NCI-H526 (cell line): Measurements from ENCODE around the gene NAXD.
"Not testable (repeated sequence)": the region's sequence is repeated elsewhere in the genome, so short reads cannot be mapped to it uniquely, and the experiment has no call there.

Experiments
- DNase-seq, 2 experiments: peaks; one replicate each; lab custom pipeline; 2025; lab: John Stamatoyannopoulos, UW

The NAXD gene

DNA sequence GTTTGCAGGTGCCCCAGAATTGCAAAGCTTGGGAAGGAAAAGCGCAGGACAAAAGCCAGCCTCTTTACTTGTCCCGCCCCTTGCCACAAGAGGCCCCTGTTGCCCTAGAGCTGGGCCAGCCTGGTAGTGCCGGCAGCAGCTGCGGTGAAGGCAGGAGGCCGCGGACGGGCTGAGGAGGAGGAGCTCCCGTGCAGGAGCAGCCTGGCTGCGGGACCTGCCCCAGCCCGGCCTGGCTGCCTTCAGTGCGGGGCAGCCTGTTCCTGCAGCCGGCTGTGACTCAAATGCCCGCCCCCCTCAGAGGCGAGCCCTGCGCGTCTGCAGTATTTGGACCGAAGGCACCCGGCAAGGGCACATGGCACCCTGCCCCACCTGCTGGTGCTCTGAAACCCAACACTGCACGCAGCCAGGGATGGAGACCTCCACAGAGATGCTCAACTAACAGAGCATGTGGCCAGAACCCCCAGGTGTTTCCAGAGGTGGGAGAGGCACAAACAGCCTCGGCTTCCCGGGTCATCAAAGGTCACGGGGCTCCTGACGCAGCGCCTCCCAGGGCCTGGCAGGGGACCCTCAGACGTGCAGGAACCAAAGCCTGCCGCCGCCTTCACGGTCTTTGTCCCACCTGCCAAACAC is 29.7 kb downstream of the NAXD start:
- DNase-seq: peak; percentile 89 to 94

DNA sequence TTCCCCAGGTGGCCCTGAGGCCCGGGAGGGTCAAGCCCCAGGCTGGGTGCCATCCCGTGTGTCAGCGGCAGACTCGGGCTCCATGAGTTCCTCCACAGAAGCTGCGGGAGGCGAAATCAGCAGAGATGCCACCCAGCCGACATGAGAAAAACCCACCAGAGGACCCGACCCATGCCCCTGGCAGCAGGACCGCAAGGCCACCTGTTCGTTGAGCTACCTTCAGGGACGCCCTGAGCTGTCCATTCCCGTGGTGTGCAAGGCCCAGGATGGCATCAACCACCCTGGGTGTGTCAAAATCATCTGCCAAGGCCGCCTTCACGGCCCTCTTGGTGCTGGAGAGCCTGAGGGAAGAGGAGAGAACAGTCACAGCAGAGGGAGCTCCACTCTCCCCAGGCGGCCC is 30.4 kb downstream of the NAXD start:
- no peak for DNase-seq

- no peak for DNase-seq
These were observed 31.4 kb downstream of the NAXD start for GRCh38 chr13:110646442-110647364.

DNA sequence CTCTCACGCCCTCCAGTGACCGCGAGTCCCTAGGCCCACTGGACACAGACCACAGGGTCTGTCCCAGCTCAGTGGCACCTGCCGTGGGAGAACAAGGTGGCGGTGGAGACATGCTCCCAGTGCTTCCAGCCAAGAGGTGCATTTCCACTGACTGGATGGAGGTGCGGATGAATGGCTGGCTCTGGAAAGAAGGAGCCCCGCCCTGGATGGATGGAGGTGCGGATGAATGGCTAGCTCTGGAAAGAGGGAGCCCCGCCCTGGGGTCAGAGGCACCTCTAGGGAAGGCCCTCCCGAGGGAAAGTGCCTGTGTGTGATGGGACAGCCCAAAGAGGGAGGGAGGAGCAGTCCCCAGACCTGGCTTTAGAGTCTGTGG is 32.0 kb downstream of the NAXD start:
- no peak for DNase-seq

DNA sequence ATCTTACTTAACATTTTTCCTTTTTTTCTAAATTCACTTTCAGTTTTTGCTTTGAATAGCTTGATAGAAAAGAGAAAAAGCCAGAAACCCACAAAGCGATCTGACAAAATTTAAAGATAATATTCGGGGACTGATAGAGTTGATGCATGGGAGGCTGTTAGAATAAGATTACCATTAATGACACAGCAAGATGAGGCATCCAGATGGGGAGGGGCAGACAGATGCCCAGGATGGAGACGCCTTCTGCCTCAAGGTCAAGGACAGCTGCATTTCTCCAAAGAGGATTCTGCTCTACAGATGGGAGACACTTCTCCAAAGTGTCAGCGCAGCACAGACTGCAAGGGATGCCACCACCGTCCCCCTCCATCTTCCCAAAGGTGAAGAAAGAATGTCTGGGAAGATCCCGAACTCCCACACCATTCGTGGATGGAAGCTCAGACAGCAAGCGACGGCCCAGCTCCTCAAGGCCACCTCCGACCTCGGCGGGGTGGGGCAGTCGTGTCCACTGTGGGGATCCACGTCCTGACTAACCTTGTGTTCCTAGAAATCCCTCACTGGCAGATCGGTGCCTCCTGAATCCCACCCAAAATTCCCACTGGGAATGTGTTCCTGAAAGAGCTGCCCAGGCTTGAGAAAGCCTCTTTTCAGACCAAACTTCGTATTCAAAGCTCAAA is 32.9 kb downstream of the NAXD start:
- no peak for DNase-seq

DNA sequence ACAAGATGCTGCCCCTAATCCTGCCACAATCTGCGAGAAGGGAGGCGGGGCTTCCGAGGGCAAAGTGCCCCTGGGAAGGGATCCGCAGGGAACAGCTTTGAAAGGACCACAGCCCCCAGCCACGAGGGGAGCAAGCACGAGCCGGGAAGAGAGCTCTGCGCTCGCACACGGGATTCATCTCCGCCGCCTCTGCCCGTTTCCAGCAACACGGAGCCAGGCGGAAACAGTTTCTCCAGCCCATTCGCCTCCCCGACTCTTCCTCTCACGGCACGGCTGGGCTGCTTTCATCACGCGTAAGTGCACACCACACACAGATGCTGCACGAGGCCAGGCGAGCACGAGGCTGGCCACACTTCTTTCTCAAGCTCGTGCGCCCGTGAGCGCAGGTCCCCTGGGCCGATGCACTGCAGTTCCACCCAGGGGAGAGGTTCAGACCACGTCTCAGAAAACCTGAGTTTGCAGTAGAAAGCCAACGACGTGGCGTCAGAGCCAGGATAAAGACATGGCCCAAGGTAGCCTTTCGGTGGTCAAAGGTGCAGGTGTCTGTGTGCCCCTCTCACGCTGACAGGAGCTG is 33.6 kb downstream of the NAXD start:
- no peak for DNase-seq

DNA sequence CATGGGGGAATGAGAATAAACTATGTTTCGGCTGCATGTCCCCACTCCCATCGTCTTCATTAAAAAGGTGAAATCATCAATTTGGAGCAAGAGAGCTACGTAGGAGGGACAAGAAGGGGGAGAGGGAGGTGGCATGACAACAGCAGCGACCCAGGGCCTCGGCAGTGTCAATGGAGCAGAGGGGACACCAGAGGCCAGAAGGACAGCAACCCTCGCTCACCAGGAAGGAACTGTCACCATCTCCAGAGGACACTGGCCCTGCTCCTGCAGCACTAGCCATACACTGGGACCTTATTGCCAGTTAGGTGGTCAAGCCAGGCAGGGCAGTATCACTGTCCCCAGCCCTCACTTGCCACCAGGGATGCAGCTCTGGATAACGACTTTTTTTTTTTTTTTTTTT is 34.2 kb downstream of the NAXD start:
- no peak for DNase-seq

DNA sequence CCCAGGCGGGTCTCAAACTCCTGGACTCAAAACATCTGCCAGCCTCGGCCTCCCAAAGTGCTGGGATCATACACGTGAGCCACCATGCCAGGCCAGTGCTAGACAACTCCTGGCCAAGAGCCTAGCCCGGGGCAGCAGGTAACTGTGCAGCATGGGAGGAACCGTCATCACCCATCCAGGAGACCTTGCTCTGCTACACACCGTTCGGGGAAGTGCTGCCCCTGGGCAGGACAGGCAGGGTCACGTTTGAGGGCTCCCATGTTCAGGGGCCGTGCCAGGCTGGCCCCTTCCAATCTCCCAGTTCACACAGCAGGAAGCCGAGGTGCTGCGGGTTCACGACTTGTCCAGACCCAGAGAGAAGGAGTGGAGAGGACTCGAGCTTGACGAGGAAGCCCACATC is 35.1 kb downstream of the NAXD start:
- DNase-seq: no peak

DNA sequence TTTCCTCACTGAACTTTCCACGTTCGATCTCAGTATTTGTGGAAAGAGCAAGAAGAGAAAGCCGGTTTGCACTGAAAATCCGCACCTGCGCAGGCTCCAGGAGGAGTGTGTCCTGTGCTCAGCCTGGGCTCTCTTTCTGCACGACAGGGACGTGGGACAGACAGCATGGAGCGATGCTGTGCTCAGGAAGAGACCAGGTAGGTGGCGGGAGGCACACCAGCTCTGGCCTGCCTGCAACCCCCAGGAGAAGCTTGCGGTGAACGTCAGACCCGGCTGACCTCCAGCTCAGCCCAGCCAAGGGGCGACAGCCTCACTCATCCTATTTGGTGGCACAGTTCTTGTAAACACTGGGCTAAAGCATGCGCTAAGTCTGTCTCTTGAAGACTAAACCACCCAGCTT is 35.9 kb downstream of the NAXD start:
- no peak for DNase-seq

GRCh38 chr13:110651726-110652230 is 36.4 kb downstream of the NAXD start:
- no peak for DNase-seq

DNA sequence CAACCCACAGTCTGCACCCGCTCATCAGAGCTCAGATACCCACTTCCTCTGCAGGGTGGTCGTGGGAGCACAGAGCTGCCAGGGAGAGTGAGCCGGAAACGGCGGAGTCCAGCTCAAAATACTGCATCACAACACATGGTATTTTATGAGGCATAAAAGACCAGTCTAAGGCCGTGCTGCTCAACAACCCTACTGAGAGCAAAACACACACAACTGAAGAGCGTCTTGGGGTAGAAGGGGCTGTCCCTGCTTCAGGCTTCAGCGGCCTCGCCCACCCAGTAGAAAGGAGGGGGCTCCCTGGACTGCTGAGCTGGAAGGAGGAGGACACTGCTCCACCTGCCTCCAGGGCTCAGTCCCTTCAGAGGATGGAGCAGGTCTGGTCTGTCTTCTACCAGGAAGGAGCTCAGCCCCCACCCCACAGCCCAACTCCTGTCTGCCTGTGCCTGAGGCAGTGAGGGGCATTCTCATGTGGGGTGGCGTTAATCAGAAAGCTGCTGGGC is 36.9 kb downstream of the NAXD start:
- no peak for DNase-seq

- DNase-seq: no peak
These were observed 37.4 kb downstream of the NAXD start for GRCh38 chr13:110652764-110653163.

DNA sequence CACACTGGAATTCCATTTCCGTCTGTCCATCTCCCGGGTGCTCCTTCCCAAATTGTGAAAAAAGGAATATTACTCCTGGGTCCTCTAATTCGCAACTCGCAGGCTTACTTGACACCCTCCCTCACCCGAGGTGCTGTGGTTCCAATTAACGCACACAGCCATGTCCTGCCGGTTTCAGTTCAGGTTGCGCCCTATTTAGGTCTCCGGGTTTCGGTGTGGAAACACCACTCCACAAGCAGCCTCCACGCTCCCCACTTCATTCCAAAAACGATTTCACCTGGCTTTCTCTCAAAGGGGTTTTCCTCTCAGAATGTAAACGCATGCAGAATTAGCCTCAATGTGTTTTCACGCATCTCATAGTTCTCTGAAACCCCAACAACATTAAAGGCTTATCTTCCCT is 37.9 kb downstream of the NAXD start:
- no peak for DNase-seq

GRCh38 chr13:110653851-110654250 is 38.5 kb downstream of the NAXD start:
- no peak for DNase-seq

- no peak for DNase-seq
These were observed 41.9 kb downstream of the NAXD start for GRCh38 chr13:110657196-110657595.

DNA sequence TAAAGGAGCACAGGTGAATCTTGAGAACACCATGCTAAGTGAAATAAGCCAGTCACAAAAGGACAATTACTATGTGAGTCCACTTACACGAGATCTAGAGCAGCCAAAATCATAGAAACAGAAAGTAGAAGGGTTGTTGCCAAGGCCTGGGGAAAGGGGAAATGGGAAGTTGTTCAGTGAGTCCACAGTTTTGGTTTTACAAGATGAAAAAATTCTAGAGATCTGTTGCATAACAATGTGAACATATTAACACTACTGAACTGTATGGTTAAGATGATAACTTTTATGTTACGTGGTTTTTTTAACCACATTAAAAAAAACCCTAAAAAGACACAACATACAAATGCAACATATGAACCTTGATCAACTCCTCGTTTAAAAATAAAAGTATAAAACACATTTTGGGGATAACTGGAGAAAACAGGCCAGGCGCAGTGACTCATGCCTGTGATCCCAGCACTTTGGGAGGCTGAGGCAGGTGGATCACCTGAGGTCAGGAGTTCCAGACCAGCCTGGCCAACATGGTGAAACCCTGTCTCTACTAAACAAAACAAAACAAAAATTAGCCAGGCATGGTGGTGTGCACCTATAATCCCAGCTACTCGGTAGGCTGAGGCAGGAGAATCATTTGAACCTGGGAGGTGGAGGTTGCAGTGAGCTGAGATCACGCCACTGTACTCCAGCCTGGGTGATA is 43.0 kb downstream of the NAXD start:
- not testable (repeated sequence) for DNase-seq

DNA sequence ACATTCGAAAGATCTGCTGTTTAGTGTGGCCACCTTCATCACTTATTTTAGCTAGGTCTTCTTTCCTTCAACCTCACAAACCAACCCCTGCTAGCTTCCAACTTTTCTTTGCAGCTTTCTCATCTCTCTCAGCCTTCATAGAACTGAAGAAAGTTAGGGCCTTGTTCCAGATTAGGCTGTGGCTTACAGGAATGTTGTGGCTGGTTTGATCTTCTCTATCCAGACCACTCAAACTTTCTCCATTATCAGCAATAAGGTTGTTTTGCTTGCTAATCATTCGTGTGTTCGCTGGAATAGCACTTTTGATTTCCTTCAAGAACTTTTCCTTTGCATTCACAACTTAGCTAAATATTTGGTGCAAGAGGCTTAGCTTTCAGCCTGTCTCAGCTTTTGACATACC is 45.9 kb downstream of the NAXD start:
- no peak for DNase-seq

DNA sequence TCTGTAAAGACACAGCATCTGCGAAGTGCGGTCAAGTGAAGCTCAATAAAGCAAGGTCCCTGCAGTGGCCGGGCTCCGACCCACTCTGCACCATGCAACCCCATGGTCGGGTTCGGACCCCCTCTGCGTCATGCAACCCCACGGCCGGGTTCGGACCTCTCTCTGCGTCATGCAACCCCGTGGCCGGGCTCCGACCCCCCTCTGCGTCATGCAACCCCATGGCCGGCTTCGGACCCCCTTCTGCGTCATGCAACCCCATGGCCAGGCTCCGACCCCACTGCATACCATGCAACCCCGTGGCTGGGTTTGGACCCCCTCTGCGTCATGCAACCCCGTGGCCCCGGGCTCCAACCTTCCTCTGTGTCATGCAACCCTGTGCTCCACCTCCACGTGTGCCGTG is 46.7 kb downstream of the NAXD start:
- DNase-seq: no peak

DNA sequence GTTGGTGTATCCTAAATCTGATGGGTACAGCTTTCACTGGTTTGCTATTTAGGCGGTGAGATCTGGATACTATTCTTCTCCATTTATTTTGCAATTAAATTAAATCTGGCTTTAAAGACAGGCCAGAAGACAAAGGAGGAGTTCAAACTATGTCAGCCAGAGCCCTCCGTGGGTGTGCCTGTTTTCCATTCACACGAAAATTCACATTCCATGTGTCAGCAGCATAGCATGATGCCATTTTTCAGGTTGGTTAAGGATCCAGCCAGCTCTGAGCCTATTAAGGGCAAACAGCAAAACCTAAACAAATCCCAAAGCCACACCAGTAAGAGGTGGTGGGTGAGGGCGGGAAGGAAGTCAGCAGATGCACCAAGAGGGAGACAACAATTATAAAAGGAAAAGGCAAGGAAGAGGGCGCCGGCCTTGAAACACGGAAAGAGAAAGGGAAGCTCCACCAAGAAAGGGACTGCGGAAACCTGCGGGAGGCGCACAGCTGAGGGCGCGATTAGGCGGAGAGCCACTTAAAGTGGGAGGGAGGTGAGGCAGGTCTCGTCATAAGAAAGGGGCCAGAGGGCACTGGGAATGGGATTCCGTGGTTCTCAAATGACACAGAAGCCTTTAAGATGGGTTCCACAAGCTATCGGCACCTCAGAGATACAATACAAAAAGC is 47.6 kb downstream of the NAXD start:
- DNase-seq: no peak

DNA sequence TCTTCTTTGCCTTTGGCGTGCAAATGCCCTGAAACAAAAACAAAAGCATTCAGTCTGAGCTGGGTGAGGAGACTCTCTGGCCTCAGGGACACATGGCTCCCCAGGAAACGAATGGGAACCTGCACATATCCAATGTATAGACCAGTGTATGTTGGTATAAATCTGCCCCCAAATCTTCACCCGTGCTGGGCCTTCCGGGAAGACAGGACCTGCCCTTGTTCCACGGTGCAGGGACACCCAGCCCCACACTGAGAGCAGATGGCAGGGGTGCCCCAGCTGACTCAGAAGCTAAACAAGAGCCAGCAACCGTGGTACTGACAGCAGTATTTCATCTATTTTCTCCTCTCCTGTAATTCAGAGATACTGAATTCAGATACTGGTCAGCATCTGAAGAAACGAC is 48.1 kb downstream of the NAXD start:
- no peak for DNase-seq

DNA sequence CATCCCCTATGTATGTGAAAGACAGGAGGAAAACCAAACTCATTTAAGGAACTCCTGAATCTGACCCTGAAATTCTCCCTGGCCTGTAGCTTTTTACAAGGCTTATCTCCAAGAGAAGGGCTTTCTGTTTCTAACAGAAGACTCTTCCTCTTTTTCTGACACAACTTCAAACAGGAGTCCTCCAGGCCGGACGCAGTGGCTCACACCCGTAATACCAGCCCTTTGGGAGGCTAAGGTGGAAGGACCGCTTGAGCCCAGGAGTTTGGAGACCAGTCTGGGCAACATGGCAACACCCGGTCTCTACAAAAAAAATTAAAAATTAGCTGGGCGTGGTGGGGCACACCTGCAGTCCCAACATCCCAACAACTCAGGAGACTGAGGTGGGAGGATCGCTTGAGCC is 48.7 kb downstream of the NAXD start:
- no peak for DNase-seq
